GM18505 (cell line): Measurements from ENCODE around the gene AIFM3.
"Not testable (repeated sequence)": the region's sequence is repeated elsewhere in the genome, so short reads cannot be mapped to it uniquely, and the experiment has no call there.

Experiments
- ATAC-seq: cut with Tn5 transposase; IDR thresholded peaks from one replicate; pipeline ENCODE4 v1.9.1; 2021; ENCODE audit not compliant: unreplicated experiment
- POLR2A ChIP-seq: IDR thresholded peaks from 4 replicates; pipeline ENCODE4 v1.6.1; 2011; ENCODE audit warnings: borderline replicate concordance; ENCODE audit not compliant: insufficient read depth, insufficient read length; ENCODE audit errors: extremely low read depth

AIFM3 gene

DNA sequence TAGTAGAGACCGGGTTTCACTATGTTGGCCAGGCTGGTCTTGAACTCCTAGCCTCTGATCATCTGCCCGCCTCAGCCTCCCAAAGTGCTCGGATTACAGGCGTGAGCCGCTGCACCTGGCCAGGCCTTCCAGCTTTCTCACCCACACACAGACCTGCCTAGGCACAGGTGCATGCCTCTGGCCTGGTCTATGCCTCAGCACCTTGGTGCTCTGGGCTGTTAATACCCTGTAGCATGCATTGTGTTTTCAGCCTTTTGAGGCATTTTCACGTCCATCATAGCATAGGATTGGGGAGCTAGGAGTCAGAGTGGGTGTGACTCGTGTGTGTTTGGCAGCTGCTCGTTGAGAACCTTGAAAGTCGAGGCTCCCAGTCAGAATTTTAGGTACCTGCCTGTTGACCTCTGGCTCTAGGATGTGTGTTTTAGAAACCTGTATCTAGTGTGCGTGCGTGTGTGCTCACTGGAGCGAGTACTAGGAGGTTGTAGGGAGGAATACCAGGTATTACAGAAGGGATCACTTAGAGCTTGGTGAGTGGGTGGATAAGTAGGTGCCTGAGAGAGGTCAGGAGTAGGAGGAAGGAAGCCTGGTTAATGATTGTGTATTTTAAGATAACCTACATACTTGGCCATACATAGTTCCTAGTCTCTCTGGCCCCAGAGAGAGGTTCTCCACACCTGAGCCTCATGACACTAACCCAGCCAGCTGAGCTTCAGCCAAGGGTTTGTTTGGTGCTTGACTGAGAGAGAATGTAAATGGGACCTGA is 29.8 kb upstream of the AIFM3 start:
- ATAC-seq: no peak
- TF ChIP-seq POLR2A: no peak

DNA sequence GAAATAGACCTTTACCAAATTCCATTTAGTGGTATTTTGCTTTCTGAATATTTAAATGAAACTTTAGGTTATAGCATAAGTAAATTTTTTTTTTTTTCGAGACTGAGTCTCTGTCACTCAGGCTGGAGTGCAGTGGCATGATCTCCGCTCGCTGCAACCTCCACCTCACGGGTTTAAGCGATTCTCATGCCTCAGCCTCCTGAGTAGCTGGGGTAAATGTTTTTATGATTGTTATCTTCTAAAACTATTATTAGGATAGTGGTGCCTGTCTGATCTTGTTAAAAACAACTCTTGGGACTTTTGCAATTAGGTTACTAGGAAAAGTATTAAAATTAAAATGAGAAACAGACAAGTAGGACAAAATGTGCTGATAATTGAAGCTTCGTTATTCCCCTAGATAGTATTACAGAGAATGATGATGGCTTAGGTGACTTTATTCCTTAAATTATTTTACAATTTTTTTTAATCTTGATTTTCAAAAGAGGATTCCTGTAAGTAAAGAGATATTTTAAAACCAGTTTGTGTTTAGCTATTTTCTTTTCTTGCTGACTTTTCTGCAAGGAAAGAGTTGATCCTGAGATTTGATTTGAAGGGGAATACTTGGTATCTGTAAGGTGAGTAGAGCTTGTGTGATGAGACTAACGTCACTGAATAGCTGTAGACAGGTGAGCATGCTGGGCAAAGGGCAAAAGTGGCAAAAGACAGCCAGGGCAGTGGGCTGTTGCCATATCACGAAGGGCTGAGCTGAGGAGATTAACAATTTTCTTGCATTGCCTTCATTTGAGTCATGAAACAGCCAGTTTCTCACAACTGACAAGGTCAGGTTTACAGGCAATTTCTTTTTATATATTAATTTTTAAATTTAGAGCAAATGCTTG is 29.0 kb upstream of the AIFM3 start:
- TF ChIP-seq POLR2A: no peak
- ATAC-seq: no peak

DNA sequence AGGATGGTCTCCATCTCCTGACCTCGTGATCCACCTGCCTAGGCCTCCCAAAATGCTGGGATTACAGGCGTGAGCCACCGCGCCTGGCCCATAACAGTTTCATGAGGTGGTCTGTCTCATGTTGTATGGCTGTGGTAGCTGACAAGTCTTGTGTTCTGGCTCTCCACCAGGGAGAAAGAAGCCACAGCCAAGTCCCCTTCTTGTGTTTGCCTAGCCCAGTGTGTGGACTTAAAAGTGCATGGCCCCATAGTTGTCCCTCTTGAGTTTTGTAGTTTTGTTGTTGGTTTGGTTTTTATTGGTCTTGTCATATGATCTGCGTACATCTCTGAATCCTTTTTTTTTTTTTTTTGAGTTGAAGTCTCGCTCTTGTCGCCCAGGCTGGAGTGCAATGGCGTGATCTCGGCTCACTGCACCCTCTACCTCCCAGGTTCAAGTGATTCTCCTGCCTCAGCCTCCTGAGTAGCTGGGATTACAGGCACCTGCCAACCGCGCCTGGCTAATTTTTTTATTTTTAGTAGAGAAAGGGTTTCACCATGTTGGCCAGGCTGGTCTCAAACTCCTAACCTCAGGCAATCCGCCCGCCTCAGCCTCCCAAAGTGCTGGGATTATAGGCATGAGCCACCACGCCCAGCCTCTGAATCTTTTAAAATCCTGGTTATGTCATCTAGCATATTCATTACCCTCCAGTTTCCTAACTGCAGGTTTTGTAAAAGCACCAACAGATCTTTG is 27.4 kb upstream of the AIFM3 start:
- not testable (repeated sequence) for ATAC-seq

DNA sequence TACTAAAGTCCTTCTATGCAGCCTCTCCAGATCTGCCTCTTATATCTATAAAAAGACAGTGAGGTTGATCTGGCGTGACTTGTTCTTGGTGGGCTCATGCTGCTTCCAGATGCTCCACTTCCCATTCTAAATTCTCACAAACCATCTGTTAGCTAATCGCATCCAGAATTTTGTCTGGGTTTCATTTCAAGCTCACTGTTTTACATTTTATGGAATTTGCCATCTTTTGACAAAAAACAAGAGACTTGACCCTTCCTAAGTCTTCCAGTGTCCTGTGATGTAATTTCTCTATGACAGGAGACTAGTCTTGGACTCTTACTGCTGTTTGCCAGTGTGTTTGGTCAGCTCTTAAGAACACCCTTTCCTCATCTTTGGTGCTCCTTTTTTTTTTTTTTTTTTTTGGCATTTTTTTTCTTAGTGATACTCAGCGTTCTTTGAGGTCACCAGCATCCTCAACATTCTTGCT is 26.8 kb upstream of the AIFM3 start:
- ATAC-seq: no peak
- no peak for TF ChIP-seq POLR2A

DNA sequence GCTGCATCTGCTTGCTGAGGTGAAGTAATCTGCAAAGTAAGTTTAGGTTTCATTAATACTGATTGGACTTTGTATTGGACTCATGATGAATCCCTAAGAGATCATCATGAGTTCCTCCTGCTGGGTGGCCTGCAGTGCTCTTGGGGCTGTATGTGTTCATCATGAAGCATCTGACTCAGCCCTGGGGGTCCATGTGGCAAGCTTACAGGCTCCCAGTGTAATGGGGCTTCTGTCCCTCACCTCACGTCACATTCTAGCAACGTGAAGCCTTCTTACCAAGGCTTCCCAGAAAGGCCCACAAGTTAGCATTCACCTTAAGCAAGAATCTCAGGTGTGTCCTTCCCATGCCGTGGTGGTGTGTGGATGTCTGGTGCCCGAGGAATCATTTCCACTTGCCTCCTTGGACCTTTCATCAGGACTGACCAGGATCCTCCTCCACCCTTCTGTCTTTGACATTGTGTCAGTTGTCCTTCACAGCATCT is 26.1 kb upstream of the AIFM3 start:
- ATAC-seq: no peak
- no peak for TF ChIP-seq POLR2A

DNA sequence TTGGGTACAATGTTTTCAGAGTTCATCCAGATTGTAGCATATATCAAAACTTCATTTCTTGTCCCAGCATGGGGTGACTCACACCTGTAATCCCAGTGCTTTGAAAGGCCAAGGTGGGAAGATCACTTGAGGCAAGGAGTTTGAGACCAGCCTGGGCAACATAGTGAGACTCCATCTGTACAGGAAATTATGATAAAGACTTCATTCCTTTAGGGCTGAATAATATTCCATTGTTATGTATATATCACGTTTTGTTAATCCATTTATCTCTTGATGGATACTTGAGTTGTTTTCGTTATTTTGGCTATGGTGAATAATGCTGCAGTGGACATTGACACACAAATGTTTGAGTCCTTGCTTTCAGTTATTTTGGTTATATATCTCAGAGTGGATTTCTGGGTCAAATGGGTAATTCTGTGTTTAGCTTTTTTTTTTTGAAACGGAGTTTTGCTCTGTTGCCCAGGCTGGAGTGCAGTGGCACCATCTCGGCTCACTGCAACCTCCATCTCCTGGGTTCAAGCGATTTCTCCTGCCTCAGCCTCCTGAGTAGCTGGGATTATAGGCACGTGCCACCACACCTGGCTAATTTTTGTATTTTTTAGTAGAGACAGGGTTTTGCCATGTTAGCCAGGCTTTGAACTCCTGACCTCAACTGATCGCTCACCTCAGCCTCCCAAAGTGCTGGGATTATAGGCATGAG is 24.7 kb upstream of the AIFM3 start:
- not testable (repeated sequence) for ATAC-seq

DNA sequence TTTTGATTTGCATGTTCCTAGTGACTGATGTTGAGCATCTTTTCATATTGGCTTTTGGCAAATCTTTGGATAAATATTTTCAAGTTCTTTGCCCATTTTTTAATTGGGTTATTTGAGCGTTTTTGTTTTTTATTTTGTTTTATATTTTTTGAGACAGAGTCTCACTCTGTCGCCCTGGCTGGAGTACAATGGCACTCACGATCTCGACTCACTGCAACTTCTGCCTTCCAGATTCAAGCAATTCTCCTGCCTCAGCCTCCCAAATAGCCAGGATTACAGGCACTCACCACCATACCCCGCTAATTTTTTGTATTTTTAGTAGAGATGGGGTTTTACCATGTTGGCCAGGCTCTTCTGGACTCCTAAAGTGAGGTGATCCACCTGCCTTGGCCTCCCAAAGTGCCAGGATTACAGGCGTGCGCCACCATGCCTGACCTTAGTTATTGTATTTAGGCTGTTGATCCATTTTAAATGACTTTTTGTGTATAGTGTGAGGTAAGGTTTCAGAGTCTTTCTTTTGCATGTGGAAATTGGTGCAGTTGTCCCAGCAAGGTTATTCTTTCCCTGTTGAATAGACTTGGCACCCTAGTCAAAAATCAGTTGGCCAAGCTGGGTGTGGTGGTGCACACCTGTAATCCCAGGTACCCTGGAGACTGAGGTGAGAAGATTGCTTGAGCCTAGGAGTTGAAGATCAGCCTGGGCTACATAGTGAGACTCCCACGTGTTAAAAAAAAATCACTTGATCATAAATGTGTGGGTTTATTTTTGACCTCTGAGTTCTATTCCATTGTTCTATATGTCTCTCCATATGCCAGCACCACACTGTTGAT is 23.7 kb upstream of the AIFM3 start:
- no peak for ATAC-seq
- no peak for TF ChIP-seq POLR2A

DNA sequence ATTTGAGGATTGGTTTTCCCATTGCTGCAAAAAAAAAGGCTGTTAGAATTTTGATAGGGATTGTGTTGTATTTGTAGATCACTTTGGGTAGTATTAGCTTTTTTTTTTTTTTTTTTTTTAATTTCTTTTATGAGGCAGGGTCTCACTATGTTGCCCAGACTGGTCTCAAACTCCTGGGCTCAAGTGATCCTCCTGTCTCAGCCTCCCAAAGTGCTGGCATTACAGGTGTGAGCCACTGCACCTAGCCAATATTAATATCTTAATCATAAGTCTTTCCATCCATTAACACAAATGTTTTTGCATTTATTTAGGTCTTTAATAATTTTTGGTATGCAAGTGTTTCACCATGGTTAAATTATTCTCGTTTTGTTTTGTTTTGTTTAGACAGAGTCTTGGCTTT is 23.0 kb upstream of the AIFM3 start:
- ATAC-seq: no peak
- no peak for TF ChIP-seq POLR2A

DNA sequence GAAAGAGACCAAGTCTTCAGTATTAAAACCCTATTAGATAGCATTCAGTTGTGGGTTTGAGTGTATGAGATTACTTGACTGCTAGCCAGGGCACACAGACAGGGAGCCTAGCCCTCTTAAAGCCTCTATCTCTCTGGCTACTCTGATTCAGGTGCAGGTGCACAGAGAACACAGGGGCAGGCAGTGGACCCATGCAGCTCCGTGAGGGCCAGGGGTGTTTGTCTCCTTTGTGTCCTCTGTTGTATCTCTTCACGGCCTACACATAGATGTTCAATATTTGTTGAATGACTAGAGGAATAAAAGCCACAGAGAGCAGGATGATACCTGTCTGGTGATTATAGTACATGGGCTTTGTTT is 21.5 kb upstream of the AIFM3 start:
- TF ChIP-seq POLR2A: no peak
- ATAC-seq: no peak

DNA sequence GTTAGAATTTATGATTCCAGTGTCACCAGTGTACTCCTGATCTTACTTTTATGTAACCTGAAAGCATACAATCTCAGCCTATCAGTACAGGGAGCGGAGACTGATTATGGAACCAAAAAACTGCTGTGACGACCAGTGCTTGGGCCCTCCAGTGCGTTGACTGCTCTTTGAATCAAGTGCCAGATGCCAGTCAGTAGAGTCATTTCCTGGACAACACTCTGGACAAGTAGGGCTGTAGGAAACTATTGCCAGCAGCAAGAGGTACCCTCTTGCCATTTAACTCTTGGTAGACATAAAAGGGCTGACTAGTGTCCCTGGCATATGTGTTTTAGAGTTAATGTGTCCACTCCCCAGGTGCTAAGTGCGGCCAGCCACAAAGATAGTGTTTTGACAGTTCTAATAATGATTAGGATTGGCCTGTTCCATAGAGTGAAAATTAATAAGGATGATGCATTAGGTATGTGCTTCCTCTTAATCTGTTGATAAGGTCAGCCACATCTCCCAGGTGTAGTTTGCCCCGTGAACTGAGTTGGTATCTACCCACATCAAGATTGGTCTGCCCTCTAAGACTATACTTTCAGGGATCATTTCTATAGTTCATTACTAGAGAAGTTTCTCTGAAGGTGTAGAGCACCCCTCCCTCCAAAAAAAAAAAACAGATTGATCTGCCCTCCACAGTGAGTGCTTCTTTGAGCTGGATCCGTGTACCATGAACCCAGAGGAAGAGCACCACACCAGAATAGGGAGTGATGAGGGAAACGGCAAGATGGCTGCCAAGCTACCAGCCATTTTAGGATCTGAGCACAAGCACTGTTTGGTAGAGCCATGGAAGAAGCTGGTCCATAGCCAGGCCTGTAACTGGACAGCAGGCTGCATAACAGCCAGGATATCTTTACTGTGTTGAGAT is 20.7 kb upstream of the AIFM3 start:
- no peak for ATAC-seq

DNA sequence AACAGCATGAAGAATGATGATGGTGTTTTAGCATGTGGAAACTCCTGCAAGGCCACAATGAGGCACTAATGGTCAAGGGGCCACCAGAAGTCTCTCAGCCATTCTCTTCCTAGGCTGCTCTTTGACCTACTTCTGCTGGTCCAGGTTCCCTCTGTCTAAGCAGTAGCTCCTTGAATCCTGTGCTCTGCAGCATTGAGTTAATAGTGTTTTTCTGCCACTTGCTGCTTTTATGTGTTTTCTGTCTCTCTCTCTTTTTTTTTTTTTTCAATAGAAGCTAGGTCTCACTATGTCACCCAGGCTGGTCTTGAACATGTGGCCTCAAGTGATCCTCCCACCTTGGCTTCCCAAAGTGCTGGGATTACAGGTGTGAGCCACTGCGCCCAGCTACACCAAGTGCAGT is 20.1 kb upstream of the AIFM3 start:
- ATAC-seq: no peak
- TF ChIP-seq POLR2A: no peak

More for the DNA sequence above, 20.7 kb upstream of the AIFM3 start:
- no peak for TF ChIP-seq POLR2A
